ENCODE data around the gene MANBA. TPM values are rescaled to one million over a fixed set of nuclear protein-coding genes. Genes with fewer than 3 reads are reported as not detected.
A peak's percentile ranks its signal among the peaks of the same experiment; 100 is the strongest.

The MANBA gene
- total RNA-seq, 2 experiments from 2014 or later = 16.9 to 18.2 TPM

GRCh38 chr4:102780476-102781144 lies 19.8 kb upstream of the MANBA start:
- H3K27ac Mint-ChIP-seq = no peak overlapping the region
- H3K9me3 Mint-ChIP-seq = no peaks in the 10 kb centered on the region
- DNase-seq = peak in 2 of 14 experiments; percentile 40 to 52
- no peaks in the 10 kb centered on the region for H3K36me3 ChIP-seq (ENCODE audit: insufficient read depth, low read length)
- H3K9me3 ChIP-seq (ENCODE audit: control insufficient read depth in 1 of 2, insufficient read depth in 1 of 2, low read length in 2 of 2) = peaks cover 0 to 4% of the 10 kb centered on the region in 2 experiments
- H3K27me3 ChIP-seq (ENCODE audit: control insufficient read depth in 1 of 2, insufficient read depth in 2 of 2, low read length in 2 of 2) = peaks cover 0 to 2% of the 10 kb centered on the region in 2 experiments
- no peak for TF ChIP-seq CTCF (IDR thresholded peaks at IDR 0.05)
- intact Hi-C loops (cut with DNase I, micrococcal nuclease) = no loop called here
- no peaks in the 10 kb centered on the region for H3K4me1 Mint-ChIP-seq (ENCODE audit: low read depth)
- CTCF ChIA-PET = no interaction called here
- no peaks in the 10 kb centered on the region for H3K27me3 Mint-ChIP-seq
- ATAC-seq (ENCODE audit: poor library complexity) = no peak
- H3K4me3 Mint-ChIP-seq = no peak overlapping the region
- H3K36me3 Mint-ChIP-seq (ENCODE audit: low read depth) = no peaks in the 10 kb centered on the region
- H3K27ac ChIP-seq (ENCODE audit: low read depth in 1 of 2, low read length in 2 of 2) = no peak overlapping the region
- no peak overlapping the region for H3K4me3 ChIP-seq (ENCODE audit: low read length)
- POLR2A ChIA-PET = interaction anchor here (1.0 to 1.4 kb wide), 2 partner anchors 20 to 47 kb away, joined by 4 to 5 read pairs; partner anchors contain the start of genes MANBA and UBE2D3
- H3K4me1 ChIP-seq (ENCODE audit: insufficient read depth, low read length) = no peaks in the 10 kb centered on the region

- POLR2A ChIA-PET = no interaction called here
- CTCF ChIA-PET = no interaction called here
- no peak overlapping the region for H3K27ac Mint-ChIP-seq
Measured at GRCh38 chr4:102779204-102779603, 18.4 kb upstream of the MANBA start.

GRCh38 chr4:102778720-102779119 lies 18.0 kb upstream of the MANBA start:
- Mint-ChIP-seq H3K4me3 (no peak overlapping the region), H3K27me3 (no peaks in the 10 kb centered on the region), H3K36me3 (ENCODE audit: low read depth) (no peaks in the 10 kb centered on the region), H3K27ac (no peak overlapping the region), H3K4me1 (ENCODE audit: low read depth) (no peaks in the 10 kb centered on the region), H3K9me3 (no peaks in the 10 kb centered on the region)
- intact Hi-C loops (cut with DNase I, micrococcal nuclease) = no loop called here
- ChIA-PET CTCF (no interaction called here), POLR2A (no interaction called here)
- peaks cover 0 to 4% of the 10 kb centered on the region in 2 experiments for H3K9me3 ChIP-seq (ENCODE audit: control insufficient read depth in 1 of 2, insufficient read depth in 1 of 2, low read length in 2 of 2)
- H3K4me1 ChIP-seq (ENCODE audit: insufficient read depth, low read length) = no peaks in the 10 kb centered on the region
- H3K27me3 ChIP-seq (ENCODE audit: control insufficient read depth in 1 of 2, insufficient read depth in 2 of 2, low read length in 2 of 2) = peaks cover 0 to 2% of the 10 kb centered on the region in 2 experiments
- H3K4me3 ChIP-seq (ENCODE audit: low read length) = no peak overlapping the region
- no peak overlapping the region for H3K27ac ChIP-seq (ENCODE audit: low read depth in 1 of 2, low read length in 2 of 2)
- no peak for TF ChIP-seq CTCF (IDR thresholded peaks at IDR 0.05)
- H3K36me3 ChIP-seq (ENCODE audit: insufficient read depth, low read length) = no peaks in the 10 kb centered on the region
- DNase-seq = no peak
- ATAC-seq (ENCODE audit: poor library complexity) = no peak

More at GRCh38 chr4:102779204-102779603, 18.4 kb upstream of the MANBA start:
- no peaks in the 10 kb centered on the region for H3K4me1 ChIP-seq (ENCODE audit: insufficient read depth, low read length)
- peaks cover 0 to 4% of the 10 kb centered on the region in 2 experiments for H3K9me3 ChIP-seq (ENCODE audit: control insufficient read depth in 1 of 2, insufficient read depth in 1 of 2, low read length in 2 of 2)
- DNase-seq (no peak), ATAC-seq (ENCODE audit: poor library complexity) (no peak)
- Mint-ChIP-seq H3K9me3 (no peaks in the 10 kb centered on the region), H3K4me1 (ENCODE audit: low read depth) (no peaks in the 10 kb centered on the region), H3K4me3 (no peak overlapping the region), H3K36me3 (ENCODE audit: low read depth) (no peaks in the 10 kb centered on the region), H3K27me3 (no peaks in the 10 kb centered on the region)
- no peak overlapping the region for H3K4me3 ChIP-seq (ENCODE audit: low read length)
- H3K27me3 ChIP-seq (ENCODE audit: control insufficient read depth in 1 of 2, insufficient read depth in 2 of 2, low read length in 2 of 2) = peaks cover 0 to 2% of the 10 kb centered on the region in 2 experiments
- no peaks in the 10 kb centered on the region for H3K36me3 ChIP-seq (ENCODE audit: insufficient read depth, low read length)
- no peak for TF ChIP-seq CTCF (IDR thresholded peaks at IDR 0.05)
- no peak overlapping the region for H3K27ac ChIP-seq (ENCODE audit: low read depth in 1 of 2, low read length in 2 of 2)
- intact Hi-C loops (cut with DNase I, micrococcal nuclease) = no loop called here

All from CD4-positive, alpha-beta T cell (primary cell).